Body of pancreas (tissue), 4 donors: ENCODE measurements around the gene CNTNAP2.

Experiments used
- CTCF ChIP-seq, 7 experiments: fragments of 450-650 bp in 4 of 7; fragments of 200-600 bp in 3 of 7; sonication (generic) in 3 of 7; IDR thresholded peaks; one replicate each; pipeline ENCODE4 v1.5.1; 2016 to 2019; ENCODE audit warnings: antibody characterized with exemption in 7 of 7
- POLR2A ChIP-seq, 3 donors: fragments of 450-650 bp; IDR thresholded peaks; one replicate each; pipeline ENCODE4 v1.6.1; 2016; ENCODE audit warnings: antibody characterized with exemption in 3 of 3, mild to moderate bottlenecking in 2 of 3

- no peak for TF ChIP-seq CTCF (IDR thresholded peaks at IDR 0.05)
- no peak for TF ChIP-seq POLR2A (IDR thresholded peaks at IDR 0.05)
These were observed 896.1 kb downstream of the CNTNAP2 start for GRCh38 chr7:147012666-147013065.
